Measurements from ENCODE around the gene ASB10.

DNA sequence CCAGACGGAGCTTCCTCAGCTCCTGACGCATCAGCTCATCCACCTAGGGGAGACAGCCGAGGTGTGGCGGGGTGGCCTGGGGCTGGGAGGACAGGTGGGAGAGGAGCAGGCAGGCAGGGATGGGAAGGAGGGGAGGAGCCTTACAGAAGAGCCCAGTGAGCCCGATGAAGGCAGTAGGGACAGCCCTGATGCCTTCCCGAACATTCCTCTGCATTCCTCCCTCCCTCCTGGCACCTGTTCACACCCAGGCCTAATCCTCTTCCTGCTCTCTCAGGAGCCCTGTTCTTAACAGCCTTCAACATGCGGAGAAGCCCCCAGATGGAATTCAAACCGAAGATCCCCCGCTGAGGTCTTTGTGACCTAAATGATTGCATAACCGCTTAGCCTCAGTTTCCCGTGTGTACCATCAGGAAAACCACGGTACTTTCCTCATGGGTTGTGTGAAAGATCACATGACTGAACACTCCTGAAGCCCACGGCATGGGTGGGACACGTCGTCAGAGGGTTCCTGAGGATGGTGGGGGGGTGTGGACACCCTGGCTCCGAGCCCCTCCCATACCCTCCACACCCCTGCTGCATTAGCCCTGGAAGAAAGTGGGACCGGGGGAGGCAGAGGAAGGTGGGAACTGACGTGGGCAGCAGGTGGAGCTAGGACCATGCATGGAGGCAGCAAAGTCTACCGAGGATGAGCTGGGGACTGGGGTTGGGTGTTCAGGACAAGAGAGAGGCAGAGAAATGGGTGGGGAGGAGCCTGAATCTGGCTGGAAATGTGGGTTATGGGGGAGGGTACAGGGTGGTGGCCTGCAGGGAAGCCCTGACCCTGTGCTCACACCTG lies 8.8 kb upstream of the ASB10 start:
- TF ChIP-seq, protein P1, sequence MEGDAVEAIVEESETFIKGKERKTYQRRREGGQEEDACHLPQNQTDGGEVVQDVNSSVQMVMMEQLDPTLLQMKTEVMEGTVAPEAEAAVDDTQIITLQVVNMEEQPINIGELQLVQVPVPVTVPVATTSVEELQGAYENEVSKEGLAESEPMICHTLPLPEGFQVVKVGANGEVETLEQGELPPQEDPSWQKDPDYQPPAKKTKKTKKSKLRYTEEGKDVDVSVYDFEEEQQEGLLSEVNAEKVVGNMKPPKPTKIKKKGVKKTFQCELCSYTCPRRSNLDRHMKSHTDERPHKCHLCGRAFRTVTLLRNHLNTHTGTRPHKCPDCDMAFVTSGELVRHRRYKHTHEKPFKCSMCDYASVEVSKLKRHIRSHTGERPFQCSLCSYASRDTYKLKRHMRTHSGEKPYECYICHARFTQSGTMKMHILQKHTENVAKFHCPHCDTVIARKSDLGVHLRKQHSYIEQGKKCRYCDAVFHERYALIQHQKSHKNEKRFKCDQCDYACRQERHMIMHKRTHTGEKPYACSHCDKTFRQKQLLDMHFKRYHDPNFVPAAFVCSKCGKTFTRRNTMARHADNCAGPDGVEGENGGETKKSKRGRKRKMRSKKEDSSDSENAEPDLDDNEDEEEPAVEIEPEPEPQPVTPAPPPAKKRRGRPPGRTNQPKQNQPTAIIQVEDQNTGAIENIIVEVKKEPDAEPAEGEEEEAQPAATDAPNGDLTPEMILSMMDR (IDR thresholded peaks at IDR 0.05), result no peak
- TF ChIP-seq EZH2 (IDR thresholded peaks at IDR 0.05; ENCODE audit: borderline replicate concordance, insufficient read depth, low read depth, low read length, poor library complexity, severe bottlenecking), result no peak
